HG02759 (cell line): ENCODE measurements around the gene TRPC4.

Experiments used
- ATAC-seq: cut with Tn5 transposase; IDR thresholded peaks from one replicate; pipeline ENCODE4 v1.9.1; 2021; ENCODE audit warnings: mild to moderate bottlenecking, moderate library complexity; ENCODE audit not compliant: unreplicated experiment

Gene TRPC4

DNA sequence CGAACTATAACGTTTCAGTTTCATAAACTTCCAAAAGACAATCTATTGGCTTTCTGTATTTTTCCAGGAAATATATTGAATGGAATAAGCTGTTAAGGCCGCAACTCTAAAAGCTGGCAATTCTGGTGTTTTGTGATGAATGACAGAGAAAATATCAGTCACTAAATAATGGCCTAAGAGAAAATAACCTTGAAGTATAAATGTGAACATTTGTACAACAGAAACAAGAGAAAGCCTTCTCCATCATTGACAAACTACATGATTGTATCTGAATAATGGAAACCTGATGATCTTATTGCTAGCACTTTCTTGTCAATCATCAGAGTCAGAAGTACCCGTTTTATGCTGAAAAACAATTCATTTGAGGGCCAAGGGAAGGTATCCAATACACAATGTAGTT, 134.3 kb downstream of the TRPC4 start:
- no peak for ATAC-seq

DNA sequence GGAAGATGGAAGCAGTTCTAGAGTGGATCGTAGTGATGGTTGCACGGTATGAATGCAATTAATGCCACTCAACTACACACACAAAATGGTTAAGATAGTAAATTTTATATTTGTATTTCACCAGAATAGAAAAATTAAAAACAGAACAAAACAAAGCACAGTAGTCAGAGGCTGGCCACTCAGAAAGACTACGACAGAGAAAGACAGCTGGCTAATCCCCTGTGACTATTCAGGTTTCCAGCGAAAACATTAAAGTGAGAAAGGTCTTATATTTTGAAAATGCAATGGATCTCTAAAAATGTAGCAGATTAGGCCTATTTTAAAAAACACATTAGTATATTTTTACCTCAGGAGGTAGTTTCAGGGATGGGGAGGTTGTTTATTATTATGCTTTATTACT, 139.7 kb downstream of the TRPC4 start:
- no peak for ATAC-seq

DNA sequence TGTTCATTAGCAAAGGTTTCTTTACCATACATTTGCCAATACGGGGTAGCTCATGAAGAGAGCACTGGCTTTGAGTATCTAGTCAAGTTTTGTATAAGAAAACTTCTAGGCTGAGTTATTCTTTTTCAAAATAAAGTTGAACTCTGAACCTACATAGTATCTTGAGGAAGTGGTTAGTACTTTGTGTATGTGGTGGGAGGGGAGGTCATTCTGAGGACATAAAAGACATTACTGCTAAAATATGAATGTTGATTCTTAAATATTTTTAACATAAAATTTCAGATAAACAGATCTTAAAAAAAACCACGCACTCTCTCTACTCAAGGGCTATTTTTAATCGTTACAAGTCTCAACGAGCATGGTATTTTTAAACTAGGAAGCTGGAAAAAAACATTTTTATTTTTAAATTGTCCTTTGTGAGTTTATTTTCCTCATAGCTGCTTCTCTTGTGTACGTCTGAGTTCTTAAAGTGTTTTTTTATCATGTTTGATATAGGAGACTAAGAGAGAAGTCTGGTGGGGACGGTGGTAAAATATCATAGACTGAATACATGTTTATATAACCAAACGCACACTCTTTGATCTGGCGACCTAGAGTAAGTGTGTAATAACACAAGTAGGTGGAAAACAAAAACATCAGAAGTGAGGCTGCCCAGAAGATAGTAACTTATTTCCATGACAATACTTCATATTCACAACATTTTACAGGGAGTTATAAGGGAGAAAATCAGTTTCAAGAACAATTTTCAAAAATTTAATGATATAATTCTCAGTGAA, 153.0 kb downstream of the TRPC4 start:
- no peak for ATAC-seq

DNA sequence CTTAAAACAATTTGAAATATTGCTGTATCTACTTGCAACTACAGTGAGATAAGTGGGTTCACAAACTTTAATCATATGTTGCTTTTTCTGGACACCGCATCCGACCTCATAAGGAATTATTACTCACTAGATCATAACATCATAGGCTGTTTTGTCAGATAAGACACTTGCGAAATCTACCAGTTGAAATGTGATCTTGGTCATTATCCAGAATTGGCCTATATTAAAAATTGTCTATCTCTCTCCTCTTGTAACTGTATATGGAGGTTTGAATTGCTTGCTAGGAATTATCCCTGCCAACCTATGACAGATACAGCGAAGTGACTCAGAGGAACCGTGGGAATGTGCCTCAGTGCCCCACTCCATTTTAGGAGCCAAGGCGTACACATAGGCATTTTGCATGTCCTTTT, 154.0 kb downstream of the TRPC4 start:
- no peak for ATAC-seq

DNA sequence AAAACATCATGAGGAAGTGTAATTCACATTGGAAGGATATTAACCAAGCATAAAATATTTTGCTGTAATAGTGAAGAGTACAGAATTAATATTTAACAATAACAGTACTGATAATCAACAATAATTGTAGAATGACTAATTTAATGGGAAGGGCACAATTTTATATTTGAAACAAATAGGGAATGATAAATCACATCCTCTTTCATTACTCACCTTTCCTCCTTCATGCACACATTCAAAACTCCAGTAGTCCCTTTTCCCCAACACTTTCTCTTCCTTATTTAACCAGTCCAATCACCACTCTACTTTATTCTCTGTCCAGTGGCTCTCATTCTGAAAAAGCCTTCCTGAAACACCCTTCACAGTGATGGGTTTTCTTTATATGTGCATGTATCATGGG, 160.3 kb downstream of the TRPC4 start:
- no peak for ATAC-seq

DNA sequence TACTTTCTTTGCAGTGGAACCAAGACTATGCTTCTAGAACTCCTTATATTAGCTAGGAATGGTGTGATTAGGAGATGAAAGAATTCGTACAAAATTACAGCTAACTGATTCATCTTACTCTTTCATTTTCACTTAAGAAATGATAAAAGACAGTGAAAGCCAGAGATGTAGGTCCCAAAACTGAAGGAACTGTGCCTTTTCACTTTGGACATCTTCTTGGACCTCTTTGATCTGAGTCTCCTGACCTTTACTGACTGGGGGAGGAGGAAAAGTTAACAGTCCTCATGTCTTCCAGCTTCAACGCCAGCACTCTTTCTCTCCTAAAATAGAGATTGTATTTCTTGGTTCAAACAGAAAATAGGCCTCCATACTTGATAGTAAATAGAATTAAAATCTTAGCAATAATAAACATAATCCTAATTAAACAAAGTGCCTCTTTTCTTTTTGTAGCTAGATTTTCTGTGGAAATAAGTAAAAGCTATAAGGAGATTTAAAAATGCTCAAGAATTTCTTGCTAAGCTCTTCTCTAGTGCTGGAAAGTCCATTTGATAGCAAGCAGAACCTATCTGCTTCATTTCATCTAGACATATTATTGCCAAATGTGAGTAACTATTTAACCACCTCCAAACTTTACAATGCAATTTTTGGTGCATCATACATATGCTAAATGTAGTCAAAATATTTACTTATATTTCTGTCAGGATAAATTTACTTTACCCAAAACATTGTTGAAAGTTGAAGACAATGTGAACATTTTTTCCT, 161.7 kb downstream of the TRPC4 start:
- ATAC-seq = no peak

DNA sequence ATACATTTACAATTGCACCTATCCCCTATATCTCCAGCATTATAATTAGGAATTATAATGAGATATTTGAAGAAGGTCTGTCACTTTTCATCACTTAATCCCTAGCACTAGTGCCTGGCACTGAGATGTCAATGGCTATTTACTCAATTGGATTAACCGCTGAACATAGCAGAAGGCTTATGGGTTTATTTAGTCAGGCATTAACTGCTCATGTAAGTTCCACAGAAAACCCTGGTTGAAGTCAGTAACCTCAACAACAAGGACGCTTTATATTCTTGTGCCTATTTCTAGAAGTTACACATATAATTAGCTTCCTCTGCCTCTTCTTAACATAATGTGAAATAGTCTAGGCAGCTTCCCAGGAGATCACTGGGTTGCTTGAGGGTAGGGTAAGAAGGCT, 163.5 kb downstream of the TRPC4 start:
- ATAC-seq = no peak

DNA sequence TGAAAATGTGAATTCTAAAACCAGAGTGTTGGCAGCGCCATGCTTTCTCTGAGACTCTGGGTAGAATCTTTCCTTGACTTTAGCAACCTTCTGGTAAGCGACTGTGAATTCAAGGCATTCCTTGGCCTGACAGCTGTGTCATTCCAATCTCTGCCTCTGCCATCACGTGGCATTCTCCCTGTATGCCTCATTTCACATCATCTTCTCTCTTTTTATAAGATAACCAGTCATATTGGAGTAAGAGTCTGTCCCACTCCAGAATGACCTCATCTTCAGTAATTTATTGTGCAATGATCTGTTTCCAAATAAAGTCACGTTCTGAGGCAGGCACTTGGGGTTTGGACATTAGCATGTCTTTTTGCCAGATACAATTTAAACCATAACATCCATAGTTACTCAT, 167.6 kb downstream of the TRPC4 start:
- ATAC-seq = no peak

DNA sequence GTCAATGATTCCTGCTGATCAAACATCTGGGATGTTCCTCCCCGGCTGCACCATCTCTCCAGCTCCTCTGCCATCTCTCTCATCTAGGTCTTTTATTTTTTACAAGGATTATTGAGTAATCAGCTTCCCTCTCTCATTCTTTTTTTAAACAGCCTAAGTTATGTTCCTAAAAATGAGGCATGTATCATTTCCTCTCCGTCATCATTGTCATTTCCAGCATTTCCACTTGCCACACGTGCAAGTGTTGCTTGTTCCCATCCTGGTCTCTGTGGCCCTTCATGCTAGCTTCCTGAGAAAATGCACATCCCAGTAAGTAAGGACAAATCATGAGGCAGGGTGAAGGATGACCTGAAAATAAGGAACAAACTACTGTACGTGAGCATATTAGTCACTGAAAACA, 168.3 kb downstream of the TRPC4 start:
- no peak for ATAC-seq

DNA sequence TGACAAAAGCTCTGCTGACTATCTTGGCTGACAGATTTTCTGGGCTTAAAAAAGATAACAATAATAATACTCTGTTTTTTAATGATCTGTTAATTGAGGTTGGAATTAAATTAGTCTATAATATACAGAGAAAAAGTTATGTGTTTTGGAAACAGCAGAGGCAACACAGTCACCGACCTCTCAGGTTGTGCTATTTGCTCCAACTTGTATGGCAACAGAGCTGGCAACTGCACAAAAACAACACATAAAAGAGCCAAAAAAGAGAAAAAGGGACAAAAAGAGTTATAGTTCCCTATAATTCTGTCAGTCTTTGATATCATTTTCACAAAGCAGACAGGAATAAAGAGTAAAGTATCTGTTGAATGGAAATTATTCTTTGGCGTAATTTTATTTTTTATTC, 168.7 kb downstream of the TRPC4 start:
- ATAC-seq = no peak

DNA sequence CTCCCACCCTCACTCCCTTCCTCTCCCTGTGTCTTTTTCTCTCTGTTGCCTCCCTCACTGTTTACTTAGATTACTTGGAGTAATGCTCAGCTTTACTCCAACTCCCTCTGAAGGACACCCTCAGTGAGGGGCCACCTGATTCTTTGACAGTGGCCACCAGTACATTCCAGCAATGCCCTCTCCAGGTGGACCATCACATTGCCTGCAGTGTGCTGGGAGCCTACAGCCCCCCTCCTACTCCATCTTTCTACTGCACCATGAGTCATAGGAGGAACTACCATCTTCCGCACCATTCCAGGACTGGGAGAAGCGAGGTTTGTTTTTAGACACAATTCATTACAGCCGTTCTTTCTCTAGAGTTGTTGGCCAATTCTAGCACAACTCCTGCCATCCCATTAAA, 174.4 kb downstream of the TRPC4 start:
- ATAC-seq = no peak

DNA sequence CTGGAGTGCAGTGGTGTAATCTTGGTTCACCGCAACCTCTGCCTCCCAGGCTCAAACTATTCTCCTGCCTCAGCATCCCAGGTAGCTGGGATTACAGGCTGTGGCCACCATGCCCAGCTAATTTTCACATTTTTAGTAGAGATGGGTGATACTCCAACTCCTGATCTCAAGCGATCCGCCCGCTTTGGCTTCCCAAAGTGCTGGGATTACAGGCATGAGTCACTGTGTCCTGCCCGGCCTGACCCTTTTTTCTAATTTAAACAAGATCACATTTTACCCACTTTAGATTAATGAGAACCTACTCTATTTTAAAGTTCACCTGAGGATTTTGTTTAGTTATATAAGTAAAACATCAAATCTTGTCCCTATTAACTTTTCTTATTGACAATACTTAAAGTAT, 179.2 kb downstream of the TRPC4 start:
- no peak for ATAC-seq

DNA sequence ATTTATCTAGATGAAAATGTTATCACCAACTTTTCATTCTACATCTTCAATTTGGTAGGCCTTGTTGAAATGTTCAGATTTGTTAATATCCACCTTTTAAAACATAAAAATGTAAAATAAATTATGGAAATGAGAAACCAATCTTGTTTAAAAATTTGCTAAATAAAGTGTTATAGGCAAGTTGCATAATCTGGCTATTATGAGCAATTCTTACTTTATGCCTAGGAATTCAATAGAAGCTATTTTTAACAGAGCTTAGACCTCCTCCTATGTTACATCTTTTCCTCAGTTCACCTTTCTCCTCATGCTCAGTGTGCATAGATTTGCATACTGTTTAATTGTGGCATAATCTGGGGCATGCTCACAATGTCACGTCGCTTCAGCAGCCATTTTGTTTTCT, 183.1 kb downstream of the TRPC4 start:
- ATAC-seq = no peak

DNA sequence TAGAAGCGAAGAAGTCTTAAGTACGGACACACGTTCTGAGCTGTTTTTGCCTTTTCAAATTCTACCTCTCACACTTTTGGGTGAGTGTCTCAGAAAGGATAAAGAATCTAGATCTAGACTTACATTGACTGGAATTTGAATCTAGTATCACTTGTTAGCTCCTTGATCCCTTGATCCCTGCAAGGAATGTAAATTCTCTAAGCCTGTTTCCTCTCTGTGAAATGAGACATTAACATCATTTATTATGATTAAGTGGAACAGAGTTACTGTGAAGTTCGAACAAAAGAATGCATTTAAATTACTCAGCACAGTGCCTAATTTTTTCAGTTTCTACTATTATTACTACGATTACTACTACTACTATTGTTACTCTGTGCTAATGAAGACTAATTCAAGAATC, 184.4 kb downstream of the TRPC4 start:
- no peak for ATAC-seq

DNA sequence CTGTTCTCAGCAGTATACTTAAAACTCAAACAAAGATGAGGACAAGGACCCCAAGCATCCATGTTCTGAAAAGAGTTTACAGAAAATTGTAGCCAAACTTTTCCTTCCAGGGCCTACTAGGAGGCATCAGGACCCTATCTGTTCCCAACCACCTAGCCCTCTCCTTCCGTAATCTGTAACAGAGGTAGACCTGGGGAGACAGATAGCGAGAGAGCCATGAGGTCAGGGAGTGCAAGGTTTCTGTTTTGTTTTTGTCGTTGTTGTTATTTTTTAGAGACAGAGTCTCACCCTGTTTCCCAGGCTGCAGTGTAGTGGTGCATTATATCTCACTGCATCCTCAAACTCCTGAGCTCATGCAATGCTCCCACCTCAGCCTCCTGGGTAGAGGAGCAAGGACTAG, 187.1 kb downstream of the TRPC4 start:
- ATAC-seq = no peak

DNA sequence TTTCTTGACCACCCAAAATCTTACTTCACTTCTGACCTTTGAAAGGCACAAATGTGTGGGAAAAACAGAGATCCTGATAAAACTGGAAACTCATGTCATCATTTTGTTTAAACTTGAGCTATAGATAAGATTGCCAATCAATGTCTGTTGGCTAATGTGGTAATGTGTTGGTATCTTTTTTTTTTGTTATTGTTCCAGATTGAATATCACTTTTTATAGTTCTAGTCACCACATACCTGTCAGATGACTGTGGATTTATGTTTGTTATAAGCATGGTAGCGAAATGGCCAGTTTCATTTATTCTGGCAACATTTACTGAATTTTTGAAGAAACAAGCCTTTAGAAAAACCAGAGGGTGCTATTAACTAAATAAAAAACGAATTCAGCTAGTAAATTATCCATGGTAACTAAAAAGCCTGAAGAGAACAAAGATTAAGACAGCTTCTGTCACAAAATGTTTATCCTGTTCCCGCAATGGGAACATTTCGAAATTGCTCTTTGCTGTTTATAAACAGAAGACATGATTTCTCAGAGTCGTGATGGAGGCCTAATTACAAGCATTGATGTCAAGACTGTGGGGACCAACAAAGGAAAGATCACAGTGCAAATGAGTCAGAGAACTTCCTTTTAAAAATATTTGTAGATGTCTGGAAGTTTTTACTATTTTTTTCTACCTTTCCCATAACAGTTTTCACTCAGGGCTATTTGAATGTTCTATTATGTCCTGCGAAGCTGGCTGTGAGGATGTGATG, 188.1 kb downstream of the TRPC4 start:
- ATAC-seq = no peak

DNA sequence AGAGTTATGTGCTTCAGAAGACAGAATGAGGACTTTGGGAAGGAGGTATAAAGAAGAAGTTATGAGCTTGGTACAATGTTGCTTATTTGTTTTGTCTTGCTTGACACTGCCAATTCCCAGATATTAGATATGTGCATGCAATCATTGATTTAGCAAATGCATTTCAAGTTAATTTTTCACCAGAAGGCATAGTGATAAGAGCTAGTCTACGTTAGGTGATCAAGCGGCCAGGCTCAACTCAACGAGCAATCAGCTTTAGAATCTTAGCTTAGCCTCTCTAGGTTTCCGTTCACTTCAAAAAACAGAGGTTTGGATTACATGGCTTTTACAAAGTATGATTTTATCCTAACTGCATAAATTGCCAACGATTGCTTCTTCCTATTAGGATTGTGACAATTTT, 189.4 kb downstream of the TRPC4 start:
- no peak for ATAC-seq

DNA sequence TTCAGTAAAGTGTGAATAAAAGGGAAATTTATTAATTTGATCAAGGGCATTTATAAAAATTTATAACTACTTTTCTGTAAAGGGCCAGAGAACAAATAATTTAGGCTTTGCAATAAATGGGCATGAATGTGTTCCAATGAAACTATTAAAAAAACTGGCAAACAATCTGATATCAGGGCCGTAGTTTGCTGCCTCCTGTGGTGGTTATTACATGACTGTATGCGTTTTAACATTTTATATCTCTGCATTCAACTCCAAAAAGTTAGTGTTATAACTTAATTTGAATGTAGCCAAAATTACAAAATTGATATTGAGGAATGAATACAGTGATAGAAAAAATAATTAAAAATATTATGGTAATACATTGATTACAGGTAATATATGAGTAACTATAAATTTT, 190.5 kb downstream of the TRPC4 start:
- no peak for ATAC-seq

DNA sequence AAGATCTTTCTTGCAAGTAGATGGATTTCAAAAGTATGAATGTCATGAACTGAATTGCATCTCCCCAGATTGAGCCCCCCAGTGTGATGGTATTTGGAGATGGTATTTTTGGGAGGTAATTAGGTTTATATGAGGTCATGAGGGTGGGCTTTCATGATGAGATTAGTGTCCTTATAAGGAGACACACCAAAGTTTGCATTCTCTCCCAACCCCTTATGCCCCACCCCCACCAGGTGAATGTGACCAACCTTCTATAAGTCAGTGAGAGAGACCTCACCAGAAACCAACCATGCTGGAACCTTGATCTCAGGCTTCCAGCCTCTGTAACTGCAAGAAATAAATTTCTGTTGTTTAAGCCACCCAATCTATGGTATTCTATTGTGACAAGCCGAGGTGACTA, 199.7 kb downstream of the TRPC4 start:
- no peak for ATAC-seq

DNA sequence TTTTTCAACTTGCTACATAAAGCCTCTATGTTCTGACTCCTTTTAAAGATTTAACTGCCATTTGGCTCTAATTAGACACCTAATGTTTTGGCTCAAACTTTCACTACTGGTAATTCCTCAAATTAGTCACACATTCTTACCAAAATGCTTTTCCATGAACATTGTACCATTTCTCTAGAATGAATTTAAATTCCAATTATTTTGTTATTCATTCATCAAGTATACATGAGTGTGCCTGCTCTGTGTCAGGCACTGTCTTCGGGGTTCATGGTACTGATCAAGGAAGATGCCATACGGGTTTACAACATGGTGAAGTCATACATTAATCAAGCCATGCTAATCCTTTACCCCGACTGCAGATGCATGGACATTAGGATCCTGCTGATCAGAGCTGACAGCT, 201.9 kb downstream of the TRPC4 start:
- ATAC-seq = no peak

DNA sequence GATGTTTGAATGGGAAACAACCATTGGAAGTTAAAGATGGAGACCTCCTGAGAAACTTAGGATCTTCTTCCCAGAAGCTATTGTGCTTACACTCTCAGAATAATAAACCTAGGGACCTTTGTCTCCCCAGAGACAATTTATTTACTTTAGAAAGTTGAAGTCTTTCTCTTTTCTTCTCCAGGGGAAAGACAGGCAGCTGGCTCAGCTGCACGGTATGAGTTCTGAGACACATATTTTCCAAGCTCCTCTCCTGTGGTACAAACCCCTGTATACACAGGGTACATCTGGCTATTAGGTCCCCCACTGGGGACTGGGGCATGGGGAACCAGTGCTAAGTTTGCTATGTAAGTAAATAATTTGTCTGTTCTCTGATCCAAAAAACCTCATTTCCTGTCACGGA, 203.5 kb downstream of the TRPC4 start:
- no peak for ATAC-seq

DNA sequence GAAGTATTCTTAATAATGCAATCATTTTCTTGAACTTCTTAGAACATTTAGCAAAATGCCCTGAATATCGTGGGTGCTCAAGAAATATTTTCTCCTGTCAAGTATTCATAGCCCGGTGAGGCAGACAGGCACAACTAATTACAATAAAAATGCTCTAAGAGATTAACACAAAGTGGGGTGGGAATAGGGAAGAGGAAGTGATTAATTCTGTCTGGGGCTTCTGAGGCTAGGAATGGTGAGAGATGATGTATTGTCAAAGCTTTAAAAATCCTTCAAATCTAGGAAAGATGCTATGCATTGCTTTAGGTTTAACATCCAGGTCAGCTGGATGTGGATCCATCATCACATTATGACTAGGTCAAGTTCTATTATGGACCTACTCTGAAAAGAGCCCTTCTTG, 204.2 kb downstream of the TRPC4 start:
- no peak for ATAC-seq
